Cardiac fibroblast (primary cell): ENCODE measurements around the gene UTP3.
A peak's percentile ranks its signal among the peaks of the same experiment; 100 is the strongest.
"Not testable (repeated sequence)": the region's sequence is repeated elsewhere in the genome, so short reads cannot be mapped to it uniquely, and the experiment has no call there.

Source experiments
- DNase-seq, 2 donors: peaks; one replicate each; pipeline versions ENCODE4 v3.0.0 to v3.0.0-alpha.2; 2010; ENCODE audit warnings: low read depth in 2 of 2
- H3K4me3 ChIP-seq, 2 donors: replicated peaks in 1 of 2; 1 replicate in 1 of 2; 2 replicates in 1 of 2; pipeline ENCODE4 v1.5.1; 2011; ENCODE audit warnings: low read depth in 2 of 2, low read length in 2 of 2, mild to moderate bottlenecking in 2 of 2, moderate library complexity in 1 of 2
- CTCF ChIP-seq: IDR thresholded peaks from one replicate; pipeline ENCODE4 v1.5.1; 2011; ENCODE audit warnings: low read depth, mild to moderate bottlenecking, low read length, inconsistent platforms

The UTP3 gene

GRCh38 chr4:70660106-70660505 is 28.2 kb upstream of the UTP3 start:
- TF ChIP-seq CTCF, result no peak
- DNase-seq, result no peak
- H3K4me3 ChIP-seq, result no peak overlapping the region

GRCh38 chr4:70661309-70661922 is 26.9 kb upstream of the UTP3 start:
- not testable (repeated sequence) for DNase-seq, H3K4me3 ChIP-seq

- H3K4me3 ChIP-seq, result no peak within 1 kb of the TSS
- no peak for TF ChIP-seq CTCF
- peak in 1 of 2 donors; percentile 29 for DNase-seq
These were observed 22.0 kb upstream of the UTP3 start, which contains the start of gene JCHAIN for GRCh38 chr4:70666369-70666768. Gene JCHAIN (minus strand): TSS chr4:70666508. CDS start chr4:70666490, 18 bp downstream.

- DNase-seq, result peak; percentile 19 to 75
- TF ChIP-seq CTCF, result no peak
- H3K4me3 ChIP-seq, result no peak overlapping the region
These were observed 20.4 kb upstream of the UTP3 start for GRCh38 chr4:70667740-70668535.

- TF ChIP-seq CTCF, result no peak
- no peak overlapping the region for H3K4me3 ChIP-seq
- DNase-seq, result peak in 1 of 2 donors; percentile 57
These were observed 17.9 kb upstream of the UTP3 start for GRCh38 chr4:70670332-70671014.

GRCh38 chr4:70671091-70671490 is 17.2 kb upstream of the UTP3 start:
- TF ChIP-seq CTCF, result no peak
- DNase-seq, result no peak
- no peak overlapping the region for H3K4me3 ChIP-seq

GRCh38 chr4:70674191-70674590 is 14.1 kb upstream of the UTP3 start:
- no peak for TF ChIP-seq CTCF
- no peak overlapping the region for H3K4me3 ChIP-seq
- DNase-seq, result no peak
